Astrocyte (in vitro differentiated cells and primary cell): ENCODE results near the gene TLR6.

Source experiments
- EZH2 ChIP-seq: IDR thresholded peaks from 2 replicates; pipeline ENCODE4 v1.6.1; 2012; ENCODE audit warnings: mild to moderate bottlenecking, low read length, inconsistent platforms; ENCODE audit not compliant: insufficient read depth
- TF ChIP-seq, protein P1 (sequence below): IDR thresholded peaks from 2 replicates; pipeline ENCODE4 v1.5.1; 2011; ENCODE audit warnings: low read depth, mild to moderate bottlenecking, inconsistent platforms, low read length, moderate library complexity; ENCODE audit not compliant: insufficient read depth

DNA sequence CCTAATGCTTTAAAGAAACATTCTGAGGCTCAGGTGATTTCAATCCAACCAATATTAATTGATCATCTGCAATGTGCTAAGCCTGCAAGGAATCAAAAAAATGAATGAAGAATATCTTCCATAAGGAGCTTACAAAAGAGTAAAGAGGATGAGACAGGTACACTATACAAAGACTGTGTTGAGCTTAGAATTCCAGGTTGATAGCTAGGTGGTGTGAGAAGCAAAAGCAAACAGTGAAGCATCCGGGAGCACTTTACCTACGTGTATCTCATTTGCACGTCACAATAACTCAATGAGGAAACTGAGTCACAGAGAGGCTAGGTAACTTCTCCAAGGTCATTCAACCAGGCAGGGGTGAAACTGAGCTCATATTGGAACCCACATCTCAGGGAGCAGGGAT is 48.1 kb upstream of the TLR6 start:
- TF ChIP-seq, protein P1, sequence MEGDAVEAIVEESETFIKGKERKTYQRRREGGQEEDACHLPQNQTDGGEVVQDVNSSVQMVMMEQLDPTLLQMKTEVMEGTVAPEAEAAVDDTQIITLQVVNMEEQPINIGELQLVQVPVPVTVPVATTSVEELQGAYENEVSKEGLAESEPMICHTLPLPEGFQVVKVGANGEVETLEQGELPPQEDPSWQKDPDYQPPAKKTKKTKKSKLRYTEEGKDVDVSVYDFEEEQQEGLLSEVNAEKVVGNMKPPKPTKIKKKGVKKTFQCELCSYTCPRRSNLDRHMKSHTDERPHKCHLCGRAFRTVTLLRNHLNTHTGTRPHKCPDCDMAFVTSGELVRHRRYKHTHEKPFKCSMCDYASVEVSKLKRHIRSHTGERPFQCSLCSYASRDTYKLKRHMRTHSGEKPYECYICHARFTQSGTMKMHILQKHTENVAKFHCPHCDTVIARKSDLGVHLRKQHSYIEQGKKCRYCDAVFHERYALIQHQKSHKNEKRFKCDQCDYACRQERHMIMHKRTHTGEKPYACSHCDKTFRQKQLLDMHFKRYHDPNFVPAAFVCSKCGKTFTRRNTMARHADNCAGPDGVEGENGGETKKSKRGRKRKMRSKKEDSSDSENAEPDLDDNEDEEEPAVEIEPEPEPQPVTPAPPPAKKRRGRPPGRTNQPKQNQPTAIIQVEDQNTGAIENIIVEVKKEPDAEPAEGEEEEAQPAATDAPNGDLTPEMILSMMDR = no peak
- no peak for TF ChIP-seq EZH2
